GM18526 (cell line): ENCODE results near the gene CASS4.

Experiments
- POLR2A ChIP-seq: IDR thresholded peaks from 3 replicates; pipeline ENCODE4 v1.6.1; 2011; ENCODE audit not compliant: insufficient read length; ENCODE audit errors: extremely low read depth

Gene CASS4

GRCh38 chr20:56428881-56429280 is 16.8 kb downstream of the CASS4 start:
- TF ChIP-seq POLR2A: no peak

- no peak for TF ChIP-seq POLR2A
Measured at GRCh38 chr20:56429502-56429901, 17.4 kb downstream of the CASS4 start.

- no peak for TF ChIP-seq POLR2A
Measured at GRCh38 chr20:56429941-56430340, 17.9 kb downstream of the CASS4 start.

GRCh38 chr20:56430461-56430860 is 18.4 kb downstream of the CASS4 start:
- TF ChIP-seq POLR2A: no peak

GRCh38 chr20:56430957-56431356 is 18.9 kb downstream of the CASS4 start:
- no peak for TF ChIP-seq POLR2A

- TF ChIP-seq POLR2A: no peak
Measured at GRCh38 chr20:56431471-56431870, 19.4 kb downstream of the CASS4 start.

GRCh38 chr20:56433221-56433879 is 21.3 kb downstream of the CASS4 start:
- TF ChIP-seq POLR2A: no peak

- no peak for TF ChIP-seq POLR2A
Measured at GRCh38 chr20:56433880-56434255, 21.8 kb downstream of the CASS4 start.

GRCh38 chr20:56437196-56437960 is 25.3 kb downstream of the CASS4 start:
- no peak for TF ChIP-seq POLR2A

- no peak for TF ChIP-seq POLR2A
Measured at GRCh38 chr20:56438284-56438683, 26.2 kb downstream of the CASS4 start.

GRCh38 chr20:56439771-56440291 is 27.8 kb downstream of the CASS4 start:
- no peak for TF ChIP-seq POLR2A

- TF ChIP-seq POLR2A: no peak
Measured at GRCh38 chr20:56440346-56441007, 28.4 kb downstream of the CASS4 start.

GRCh38 chr20:56442389-56443365 is 30.6 kb downstream of the CASS4 start:
- TF ChIP-seq POLR2A: no peak

- TF ChIP-seq POLR2A: no peak
Measured at GRCh38 chr20:56443654-56444540, 31.8 kb downstream of the CASS4 start.

GRCh38 chr20:56445130-56445529 is 33.1 kb downstream of the CASS4 start:
- no peak for TF ChIP-seq POLR2A
